SKM-1 treated with dmso at 0.1 percent for 144 hours (cell line): ENCODE measurements around the gene NPAS1.

Experiments
- DNase-seq: peaks from one replicate; lab custom pipeline; 2025; ENCODE audit not compliant: unreplicated experiment; lab: John Stamatoyannopoulos, UW

The NPAS1 gene

DNA sequence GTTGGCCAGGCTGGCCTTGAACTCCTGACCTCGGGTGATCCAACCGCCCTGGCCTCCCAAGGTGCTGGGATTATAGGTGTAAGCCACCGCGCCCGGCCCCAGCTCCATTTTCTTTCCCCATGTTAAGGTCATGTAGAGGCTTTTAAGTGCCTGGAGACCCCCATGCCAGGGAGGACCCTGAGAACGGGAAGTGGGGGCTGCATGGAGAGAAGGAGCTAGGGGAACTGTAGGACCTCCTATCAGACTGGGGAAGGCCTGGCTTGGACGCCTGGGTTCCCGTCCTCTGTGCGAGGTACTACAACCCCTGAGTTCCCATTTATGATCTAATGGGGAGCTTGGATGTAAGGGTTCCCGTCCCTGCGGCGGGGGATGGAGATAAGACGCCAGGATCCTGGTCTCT is 714 bp upstream of the NPAS1 start:
- no peak for DNase-seq

DNA sequence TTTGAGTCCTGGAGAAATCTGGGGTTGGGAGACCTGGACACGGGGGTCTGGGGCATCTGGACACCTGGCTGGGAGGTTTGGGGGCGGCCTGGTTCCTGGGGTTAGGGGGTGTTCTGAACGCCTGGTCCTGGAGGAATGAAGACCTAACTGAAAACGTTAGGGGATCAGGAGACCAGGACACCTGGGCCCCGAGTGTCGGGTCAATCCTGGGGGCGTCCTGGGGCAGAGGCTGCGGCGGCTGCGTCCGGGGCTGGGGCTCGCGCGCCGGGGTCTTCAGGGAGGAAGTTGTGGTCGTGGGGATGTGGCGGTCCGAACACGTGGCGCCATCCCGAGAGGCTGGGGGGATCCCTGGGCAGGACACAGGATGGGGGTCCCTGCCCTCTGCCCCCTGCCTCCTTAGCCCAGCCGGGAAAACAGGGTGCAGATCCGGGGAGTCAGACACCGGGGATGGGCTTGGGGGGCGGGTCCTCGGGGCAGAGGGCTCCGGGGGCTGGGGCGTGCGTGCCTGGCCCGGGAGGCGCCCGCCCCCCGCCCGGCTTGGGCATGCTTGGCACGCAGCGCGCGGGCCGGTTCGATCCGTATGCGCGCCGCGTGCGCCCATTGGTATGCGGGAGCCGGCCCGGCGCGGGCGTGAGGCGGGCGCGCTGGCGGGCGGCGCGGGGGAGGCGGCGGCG is 632 bp downstream of the NPAS1 start:
- DNase-seq: no peak

GRCh38 chr19:47020992-47021496 is 1.4 kb downstream of the NPAS1 start:
- no peak for DNase-seq

DNA sequence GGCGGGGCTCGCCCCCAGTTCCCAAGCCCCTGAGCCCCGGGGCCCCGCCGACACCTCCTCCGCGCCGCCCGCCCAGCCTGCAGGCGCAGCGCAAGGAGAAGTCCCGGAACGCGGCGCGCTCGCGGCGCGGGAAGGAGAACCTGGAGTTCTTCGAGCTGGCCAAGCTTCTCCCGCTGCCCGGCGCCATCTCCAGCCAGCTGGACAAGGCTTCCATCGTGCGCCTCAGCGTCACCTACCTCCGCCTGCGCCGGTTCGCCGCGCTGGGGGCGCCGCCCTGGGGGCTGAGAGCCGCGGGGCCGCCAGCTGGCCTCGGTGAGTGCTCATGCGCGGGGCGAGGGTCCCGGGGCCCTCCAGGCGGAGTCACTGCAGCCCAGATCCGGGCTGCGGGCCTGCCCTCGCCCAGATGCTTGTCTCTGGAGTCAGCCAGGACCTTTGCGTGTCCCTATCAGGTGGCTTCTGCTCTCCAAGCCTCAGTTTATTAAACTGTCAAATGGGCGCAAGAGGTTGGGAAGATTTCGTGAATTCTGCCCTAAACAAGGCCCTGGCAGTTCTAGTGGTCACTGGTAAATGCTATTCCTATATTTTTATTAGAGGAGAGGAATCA is 2.0 kb downstream of the NPAS1 start:
- no peak for DNase-seq

DNA sequence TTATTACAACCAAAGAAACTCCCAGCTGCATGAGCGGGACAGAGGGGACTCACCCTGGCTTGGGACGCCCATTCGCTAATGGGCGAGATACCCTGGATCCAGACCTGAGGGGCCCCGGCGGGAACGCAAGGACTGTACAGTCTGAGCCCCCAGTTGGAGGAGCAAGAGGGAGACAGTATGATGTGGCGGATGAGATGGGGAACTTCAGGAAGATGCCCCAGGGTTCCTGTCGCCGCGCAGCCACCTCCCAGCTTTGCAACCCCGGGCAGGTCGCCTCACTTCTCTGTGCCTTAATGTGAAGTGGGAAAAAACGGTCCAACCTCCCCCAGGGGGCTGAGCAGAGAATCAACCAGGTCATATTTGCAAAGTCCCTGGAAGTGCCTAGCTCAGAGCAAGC is 2.5 kb downstream of the NPAS1 start:
- no peak for DNase-seq

GRCh38 chr19:47022541-47023447 is 3.2 kb downstream of the NPAS1 start:
- no peak for DNase-seq

DNA sequence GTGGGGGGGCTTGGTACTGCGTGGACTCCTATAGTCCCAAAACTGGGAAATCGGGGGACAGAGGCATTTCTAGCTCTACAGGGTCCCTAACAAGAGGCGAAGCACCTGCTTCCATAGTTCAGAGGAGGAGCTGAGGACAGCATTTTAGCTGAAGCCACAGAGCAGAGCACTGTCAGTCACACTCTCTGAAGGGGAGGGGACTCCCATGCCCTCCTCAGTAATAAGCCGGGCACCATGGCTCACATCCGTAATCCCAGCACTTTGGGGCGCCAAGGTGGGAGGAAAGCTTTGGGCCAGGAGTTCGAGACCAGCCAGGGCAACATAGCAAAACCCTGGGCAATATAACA is 3.8 kb downstream of the NPAS1 start:
- no peak for DNase-seq

DNA sequence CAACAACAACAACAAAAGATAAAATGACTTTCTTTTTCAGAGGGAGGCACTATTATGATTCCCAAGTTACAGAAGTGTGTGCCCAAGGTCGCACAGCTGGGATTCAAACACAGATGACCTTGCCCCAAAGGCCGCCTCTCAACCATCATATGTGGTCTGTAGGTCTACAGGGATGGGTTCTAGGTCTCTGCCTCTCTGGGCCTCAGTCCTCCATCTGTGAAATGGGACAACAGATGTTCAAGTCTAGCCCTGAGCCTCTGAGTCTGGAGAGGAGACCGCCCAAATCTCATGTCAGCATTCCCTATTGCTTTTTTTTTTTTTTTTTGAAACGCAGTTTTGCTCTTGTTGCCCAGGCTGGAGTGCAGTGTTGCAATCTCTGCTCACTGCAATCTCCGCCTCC is 4.9 kb downstream of the NPAS1 start:
- DNase-seq: no peak

DNA sequence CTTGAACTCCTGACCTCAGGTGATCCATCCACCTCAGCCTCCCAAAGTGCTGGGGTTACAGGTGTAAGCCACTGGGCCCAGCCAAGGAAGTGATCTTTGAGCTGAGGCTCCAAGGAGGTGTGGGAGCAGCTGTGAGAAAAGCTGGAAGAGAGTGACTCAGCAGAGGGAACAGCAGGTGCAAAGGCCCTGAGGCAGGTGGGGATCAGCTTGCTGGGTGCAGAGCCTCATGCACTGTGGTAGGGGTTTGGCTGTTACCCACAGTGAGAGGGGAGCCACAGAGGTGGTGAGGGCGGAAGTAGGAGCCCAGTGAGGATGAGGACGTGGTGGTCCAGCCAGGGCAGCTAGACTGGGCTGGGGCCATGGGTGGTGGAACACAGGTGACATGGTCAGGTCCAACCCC is 6.5 kb downstream of the NPAS1 start:
- DNase-seq: no peak

DNA sequence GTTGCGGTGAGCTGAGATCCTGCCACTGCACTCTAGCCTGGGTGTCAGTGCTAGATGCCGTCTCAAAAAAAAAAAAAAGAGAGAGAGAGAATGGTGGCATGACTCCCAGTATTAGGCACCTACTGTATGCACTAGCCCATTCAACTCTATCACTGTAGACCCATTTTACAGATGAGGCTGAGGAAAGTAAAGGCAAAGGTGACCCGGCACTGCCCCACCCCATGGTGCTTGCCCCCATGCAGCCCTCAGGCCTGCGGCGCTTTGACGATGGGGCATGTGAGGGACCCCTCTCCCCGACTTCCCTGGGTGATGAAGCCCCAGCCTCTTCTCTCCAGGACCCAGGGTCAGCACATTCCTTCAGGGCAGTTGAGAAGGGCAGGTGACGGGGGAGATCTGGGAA is 7.3 kb downstream of the NPAS1 start:
- DNase-seq: no peak

DNA sequence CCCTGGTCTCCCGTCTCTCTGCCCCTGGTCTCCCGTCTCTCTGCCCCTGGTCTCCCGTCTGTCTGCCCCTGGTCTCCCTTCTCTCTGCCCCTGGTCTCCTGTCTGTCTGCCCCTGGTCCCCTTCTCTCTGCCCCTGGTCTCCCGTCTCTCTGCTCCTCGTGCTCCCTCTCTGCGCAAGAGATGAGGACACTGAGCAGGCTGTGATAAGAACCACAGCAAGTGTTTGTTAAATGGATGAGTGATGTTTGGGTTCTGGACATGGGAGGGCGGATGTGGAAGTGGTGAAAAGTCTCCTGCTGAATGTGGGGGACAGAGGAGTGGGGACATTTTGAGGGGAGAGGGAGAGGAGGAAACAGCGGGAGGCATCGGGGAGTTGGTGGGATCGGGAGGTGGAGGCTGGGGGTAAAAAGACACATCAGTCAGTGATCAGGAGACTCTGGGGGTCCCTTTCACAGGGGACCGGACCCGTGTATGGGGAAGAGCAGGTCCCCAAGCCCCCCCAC is 8.0 kb downstream of the NPAS1 start:
- no peak for DNase-seq

GRCh38 chr19:47028195-47028601 is 8.6 kb downstream of the NPAS1 start:
- DNase-seq: no peak

- DNase-seq: no peak
Observed at GRCh38 chr19:47032171-47032811, 12.7 kb downstream of the NPAS1 start.

DNA sequence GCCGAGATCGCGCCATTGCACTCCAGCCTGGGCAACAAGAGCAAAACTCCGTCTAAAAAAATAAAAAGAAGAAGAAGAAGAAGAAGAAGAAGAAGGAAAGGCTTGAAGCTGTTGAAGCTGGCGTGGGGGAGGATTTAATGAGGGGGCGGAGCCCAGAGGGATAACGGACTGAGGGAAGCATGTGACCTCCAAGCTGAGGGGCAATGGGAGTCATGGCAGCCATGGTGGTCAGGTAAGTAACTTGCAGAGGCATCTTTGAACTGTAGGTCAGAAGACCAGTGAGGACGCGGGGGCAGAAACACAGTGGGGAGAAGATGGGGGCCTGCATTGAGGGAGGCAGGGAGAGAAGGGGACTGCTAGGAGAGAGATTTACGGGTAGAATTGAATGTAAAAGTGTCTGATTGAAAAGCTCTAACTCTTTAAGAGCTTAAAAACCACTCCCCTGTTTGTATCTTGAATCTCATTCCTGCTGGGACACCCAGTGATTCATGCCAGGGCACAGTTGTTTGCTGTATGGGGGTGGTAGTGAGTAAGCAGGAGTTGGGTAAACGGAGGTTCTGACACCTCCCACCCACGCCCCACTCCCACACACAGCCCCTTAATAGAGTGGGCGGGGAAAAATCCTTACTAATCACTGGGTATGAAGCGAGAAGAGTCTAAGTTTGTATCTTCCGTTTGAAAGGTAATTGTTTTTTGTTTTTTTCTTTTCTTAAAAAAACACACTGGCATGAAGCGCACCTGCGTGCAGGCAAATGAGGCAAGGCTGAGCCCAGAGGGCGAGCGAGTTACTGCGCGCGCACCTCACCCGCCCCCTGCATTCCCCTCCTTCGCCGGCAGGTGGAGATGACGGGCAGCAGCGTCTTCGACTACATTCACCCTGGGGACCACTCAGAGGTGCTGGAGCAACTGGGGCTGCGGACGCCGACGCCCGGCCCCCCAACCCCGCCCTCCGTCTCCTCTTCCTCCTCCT is 15.8 kb downstream of the NPAS1 start:
- peak; percentile 63 for DNase-seq

GRCh38 chr19:47036097-47036651 is 16.5 kb downstream of the NPAS1 start:
- DNase-seq: no peak

GRCh38 chr19:47037766-47038165 is 18.1 kb downstream of the NPAS1 start:
- DNase-seq: no peak

- DNase-seq: no peak
Observed at GRCh38 chr19:47039239-47039874, 19.7 kb downstream of the NPAS1 start.

DNA sequence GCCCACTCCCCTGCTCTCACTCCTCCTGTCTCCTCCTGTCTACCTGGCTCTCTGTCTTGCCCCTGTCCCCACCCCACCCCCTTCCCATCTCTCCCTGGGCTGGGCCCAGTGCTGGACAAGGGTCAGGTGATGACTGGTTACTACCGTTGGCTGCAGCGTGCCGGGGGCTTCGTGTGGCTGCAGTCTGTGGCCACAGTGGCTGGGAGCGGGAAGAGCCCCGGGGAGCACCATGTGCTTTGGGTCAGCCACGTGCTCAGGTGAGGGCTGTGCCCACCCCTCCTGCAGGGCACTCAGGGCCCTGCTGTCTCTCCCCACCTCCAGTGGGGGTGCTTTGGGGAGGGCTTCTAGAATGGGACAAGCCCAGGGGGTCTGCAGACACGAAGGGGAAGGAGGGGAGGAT is 21.2 kb downstream of the NPAS1 start:
- no peak for DNase-seq
